ENCODE measurements around the gene PRKG1.

Gene PRKG1

GRCh38 chr10:51910596-51910995, 836.3 kb downstream of the PRKG1 start:
- DNase-seq = no peak

- DNase-seq = no peak
Observed at GRCh38 chr10:51911723-51912122, 837.4 kb downstream of the PRKG1 start.

- DNase-seq = no peak
Observed at GRCh38 chr10:51915031-51915542, 840.8 kb downstream of the PRKG1 start.

DNA sequence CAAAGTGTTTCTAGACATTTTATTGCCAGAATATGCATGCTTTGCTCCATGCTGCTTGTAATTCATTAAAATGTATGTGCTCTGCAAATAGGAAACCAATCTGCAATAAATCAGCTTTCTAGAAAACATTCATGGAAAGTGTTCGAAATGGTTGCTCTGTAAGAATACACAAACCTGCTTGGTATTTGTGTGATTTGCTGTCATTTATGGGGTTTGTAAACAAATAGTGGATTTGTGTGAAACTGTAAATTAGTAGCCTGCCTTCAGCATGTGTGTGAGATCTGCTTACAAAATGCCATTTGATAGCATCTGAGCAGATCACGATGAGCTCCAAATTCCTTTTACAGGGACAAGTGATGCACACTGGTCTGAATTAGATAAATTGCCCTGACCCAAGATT, 844.2 kb downstream of the PRKG1 start:
- DNase-seq = peak; percentile 55

DNA sequence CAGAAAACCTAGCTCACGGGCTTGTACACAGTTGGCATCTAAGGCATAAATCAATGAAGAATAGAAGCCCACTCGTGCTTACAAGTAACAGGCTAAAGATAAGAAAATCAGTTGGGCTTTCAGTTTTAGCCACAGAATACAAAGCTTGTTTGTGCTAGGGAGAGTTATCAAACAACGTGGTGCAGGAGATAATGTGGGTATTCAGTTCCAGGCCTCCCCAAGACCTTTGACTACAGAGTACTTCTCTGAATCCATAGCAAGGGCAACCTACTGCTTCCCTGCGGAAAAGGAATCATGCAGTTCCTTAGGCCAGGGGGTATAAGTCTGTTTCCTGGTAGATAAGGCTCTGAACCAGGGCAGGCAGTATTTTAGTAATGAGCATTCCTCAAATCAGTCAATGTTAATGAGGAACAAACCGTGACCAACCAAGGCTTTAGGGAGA, 844.6 kb downstream of the PRKG1 start:
- peak; percentile 55 for DNase-seq

DNA sequence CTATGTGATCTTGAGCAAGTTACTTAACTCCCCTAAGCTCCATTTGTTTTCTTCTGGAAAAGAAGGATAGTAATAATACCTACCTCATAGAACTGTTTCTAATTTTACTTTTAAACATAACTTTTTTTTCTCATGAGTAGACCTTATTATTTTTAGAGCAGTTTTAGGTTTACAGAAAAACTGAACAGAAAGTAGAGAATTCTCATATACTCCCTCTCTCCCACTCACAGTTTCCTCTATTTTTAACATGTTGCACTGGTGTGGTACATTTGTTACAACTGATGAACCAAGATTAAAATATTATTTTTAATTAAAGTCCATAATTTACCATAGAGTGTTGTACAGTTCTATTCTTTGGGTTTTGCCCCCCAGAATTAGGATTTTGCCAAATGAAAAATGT, 846.4 kb downstream of the PRKG1 start:
- DNase-seq = no peak

DNA sequence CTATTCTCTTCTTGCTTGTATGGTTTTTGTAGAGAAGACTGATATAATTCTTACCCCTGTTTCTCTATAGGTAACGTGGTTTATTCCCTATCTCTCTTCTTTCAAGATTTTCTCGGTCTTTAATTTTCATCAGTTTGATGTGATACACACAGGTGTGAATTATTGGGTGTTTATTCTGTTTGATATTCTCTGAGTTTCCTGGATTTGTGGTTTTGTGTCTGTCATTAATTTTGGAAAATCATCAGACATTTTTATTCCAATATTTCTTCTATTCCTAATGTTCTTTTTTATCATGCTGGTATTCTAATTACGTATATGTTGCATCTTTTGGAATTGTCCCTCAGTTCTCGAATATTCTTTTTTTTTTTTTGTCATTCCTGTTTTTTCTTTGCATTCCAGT, 850.1 kb downstream of the PRKG1 start:
- DNase-seq = no peak

- peak; percentile 35 for DNase-seq
Observed at GRCh38 chr10:51926337-51926736, 852.0 kb downstream of the PRKG1 start.

DNA sequence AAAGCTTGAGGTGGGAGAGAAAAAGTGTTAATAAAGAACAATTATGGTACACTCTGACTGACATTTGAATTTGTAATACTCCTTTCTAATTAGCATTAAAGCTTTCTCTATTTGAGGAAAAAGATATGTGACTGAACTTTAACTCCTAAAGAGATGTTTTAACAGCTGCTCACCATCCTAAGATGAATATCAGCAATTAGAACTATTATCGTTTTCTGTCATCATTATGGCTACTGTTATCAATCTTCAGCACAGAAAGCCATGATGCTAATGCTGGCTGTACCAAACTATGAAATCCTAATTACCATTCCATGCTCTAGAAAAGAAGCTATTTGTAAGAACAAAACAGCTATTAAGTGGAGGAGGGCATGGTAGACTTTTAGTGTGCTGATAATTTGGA, 853.9 kb downstream of the PRKG1 start:
- DNase-seq = no peak

DNA sequence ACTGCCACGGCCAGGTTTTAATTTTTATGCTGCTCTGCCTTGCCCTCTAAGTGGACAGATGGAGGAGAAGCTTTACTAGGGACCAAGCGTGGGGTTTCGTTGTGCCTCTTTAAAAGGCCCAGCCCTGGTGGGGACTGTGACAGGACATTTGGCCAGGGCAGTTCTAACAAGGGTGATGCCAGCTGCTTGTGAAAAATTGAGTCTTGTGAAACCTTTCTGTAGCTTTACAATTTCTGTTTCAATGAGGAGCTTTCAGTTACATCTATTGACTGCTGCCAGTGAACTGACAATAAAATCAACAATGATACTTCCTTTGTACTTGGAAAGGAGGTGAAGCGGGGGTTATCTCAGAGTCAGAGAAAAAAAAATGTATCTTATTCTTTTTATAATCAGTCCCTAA, 858.2 kb downstream of the PRKG1 start:
- no peak for DNase-seq

- no peak for DNase-seq
Observed at GRCh38 chr10:51934373-51934772, 860.1 kb downstream of the PRKG1 start.

- no peak for DNase-seq
Observed at GRCh38 chr10:51935341-51935740, 861.1 kb downstream of the PRKG1 start.

DNA sequence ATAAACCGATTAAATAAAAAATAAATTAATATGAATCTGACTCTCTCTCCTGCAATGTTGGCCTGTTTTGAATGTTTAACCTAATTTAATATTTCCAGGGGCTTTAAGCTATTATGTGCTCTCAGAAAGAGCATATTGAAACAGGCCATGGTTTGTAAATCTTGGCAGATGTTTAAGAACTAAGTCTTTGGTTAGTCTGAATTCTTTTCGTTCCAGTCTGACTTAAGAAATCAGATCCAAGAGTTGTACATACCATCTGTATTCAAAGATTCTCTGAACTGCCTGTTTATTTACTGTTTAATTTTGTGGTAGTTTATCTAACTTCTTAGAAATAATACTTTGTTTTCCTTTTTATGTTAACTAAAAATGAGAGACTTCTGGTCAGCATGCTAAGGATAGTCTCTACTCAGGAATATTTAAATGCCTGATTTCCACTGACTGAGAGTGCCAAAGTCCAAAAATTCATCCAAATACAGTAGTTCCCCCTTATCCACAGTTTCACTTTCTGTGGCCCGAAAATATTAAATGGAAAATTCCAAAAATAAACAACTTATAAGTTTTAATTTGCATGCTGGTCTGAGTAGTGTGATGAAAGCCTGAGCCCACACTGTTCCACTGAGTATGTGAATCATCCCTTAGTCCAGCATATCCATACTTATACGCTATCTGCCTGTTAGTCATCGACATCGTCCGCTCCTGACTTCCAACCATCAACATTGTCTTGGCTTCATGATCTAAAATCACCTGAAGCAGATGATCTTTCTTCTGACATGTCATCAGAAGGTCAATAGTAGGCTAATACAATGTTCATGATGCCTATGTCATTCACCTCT, 863.2 kb downstream of the PRKG1 start:
- DNase-seq = no peak

- DNase-seq = no peak
Observed at GRCh38 chr10:51950371-51950995, 876.2 kb downstream of the PRKG1 start.

GRCh38 chr10:51950996-51951555, 876.8 kb downstream of the PRKG1 start:
- DNase-seq = no peak

GRCh38 chr10:51951601-51952000, 877.3 kb downstream of the PRKG1 start:
- no peak for DNase-seq

DNA sequence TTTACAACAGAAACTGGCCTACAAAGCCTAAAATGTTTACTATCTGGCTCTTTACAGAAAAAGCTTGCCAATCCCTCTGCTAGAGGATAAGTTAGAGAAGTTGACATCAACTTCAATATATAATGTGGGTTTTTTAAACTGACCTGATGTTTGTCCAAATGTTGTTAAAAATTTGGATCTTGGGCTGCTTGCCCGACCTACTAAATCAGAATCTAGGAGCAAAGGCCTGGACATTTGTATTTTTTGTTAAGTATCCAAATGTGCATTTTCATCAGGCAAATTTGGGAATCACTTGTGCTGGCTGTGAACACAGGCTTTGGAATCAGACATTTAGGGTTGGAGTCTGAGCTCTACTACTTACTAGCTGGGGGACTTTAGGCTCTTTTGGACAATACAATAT, 877.8 kb downstream of the PRKG1 start:
- no peak for DNase-seq

- no peak for DNase-seq
Observed at GRCh38 chr10:51955696-51956095, 881.4 kb downstream of the PRKG1 start.

- DNase-seq = no peak
Observed at GRCh38 chr10:51956822-51957221, 882.5 kb downstream of the PRKG1 start.

DNA sequence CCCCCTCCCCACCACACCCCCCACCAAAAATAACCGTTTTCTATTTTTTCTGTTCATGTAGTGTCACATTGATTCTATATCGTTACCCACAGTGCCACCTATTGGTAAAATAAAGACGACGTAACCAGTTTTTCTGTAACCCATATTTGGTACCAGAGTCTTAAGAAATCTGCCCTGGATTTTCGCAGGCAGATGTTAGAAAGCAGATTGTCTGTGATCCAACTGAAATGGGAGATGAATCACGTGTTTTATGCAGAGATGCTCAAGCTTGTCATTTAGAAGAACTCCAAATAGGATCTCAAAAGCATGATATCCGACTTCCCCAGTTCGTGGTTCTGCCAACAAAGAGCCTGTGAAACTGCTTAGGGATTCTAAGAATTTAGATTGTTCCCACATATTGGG, 886.2 kb downstream of the PRKG1 start:
- DNase-seq = peak; percentile 57

DNA sequence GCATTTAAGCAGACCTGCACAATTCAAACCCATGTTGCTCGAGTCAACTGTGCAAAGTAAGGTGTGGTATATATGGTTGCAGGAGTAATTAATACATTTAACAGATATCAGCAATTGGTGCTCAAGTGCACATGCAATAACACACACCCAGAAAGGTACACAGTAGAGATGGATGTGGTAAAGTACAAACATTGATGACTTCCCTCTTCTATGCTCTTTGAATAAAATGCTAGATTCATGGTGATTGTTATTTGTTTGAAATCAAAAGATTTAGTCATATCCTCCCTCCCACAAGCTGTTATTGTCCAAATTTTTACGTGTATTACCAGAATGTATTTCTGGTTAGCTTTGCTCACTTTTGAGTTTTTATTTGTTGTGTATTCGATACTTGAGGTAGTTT, 887.1 kb downstream of the PRKG1 start:
- no peak for DNase-seq

DNA sequence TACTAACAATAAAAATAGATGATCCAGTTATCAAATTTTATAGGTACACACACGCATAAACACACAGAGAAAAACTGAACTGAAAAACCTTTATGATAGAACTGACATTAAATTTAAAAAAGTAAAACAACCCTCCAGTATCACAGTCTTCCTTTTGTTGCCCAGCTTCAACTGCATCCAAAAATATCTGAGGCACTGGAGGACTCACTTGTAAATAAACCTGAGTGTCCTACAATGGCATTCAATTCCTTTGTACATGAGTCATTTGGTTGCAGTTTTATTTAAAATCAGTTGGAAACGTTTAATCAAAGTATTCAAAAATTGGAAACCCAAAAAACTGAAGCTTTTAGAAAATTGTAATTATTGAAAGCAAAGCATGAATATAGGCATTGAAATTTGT, 890.3 kb downstream of the PRKG1 start:
- DNase-seq = no peak

DNA sequence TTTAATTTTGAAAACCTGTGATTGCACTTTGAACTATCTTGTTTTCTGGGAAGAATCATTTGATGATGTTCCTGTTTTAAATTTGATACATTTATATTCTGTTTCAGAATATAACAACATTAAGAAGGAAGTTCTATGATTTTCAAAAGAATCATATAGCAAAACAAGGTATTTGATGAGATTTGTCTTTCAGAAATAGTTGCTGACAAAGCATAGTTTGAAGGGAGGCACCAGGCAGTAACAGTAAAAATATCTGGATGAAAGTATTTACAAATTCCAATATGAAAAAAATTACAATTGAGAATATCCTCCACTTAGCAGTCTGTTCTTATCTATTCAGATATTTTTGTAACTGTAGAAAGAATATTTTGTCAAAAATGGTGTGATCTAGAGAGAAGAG, 891.2 kb downstream of the PRKG1 start:
- no peak for DNase-seq

GRCh38 chr10:51972733-51973346, 898.6 kb downstream of the PRKG1 start:
- DNase-seq = no peak
